Heart left ventricle (tissue), 16 donors: ENCODE data around the gene SNX22. TPM values are rescaled to one million over a fixed set of nuclear protein-coding genes. Genes with fewer than 3 reads are reported as not detected.

Experiments used
- ATAC-seq, 4 donors: fragments of 200-7000 bp; cut with Tn5 transposase; one replicate each; pipeline ENCODE4 v1.9.1; 2020 to 2022; ENCODE audit warnings: moderate library complexity in 4 of 4, mild to moderate bottlenecking in 3 of 4, moderate number of reproducible peaks in 1 of 4
- DNase-seq, 5 donors: peaks; one replicate each; pipeline ENCODE4 v3.0.0-alpha.2; 2020
- H3K27ac ChIP-seq, 12 donors: fragments of 200-600 bp; sonication (generic) in 4 of 12; one replicate each; pipeline versions ENCODE4 v1.5.0 to v1.8.0; 2016 to 2022; ENCODE audit warnings: mild to moderate bottlenecking in 2 of 12
- H3K27me3 ChIP-seq, 9 donors: fragments of 200-600 bp; sonication (generic) in 2 of 9; one replicate each; pipeline versions ENCODE4 v1.5.1 to v1.8.0; 2016 to 2022; ENCODE audit warnings: mild to moderate bottlenecking in 3 of 9
- H3K36me3 ChIP-seq, 9 donors: fragments of 200-600 bp; sonication (generic) in 2 of 9; one replicate each; pipeline versions ENCODE4 v1.5.0 to v1.8.0; 2018 to 2022; ENCODE audit warnings: mild to moderate bottlenecking in 2 of 9
- H3K4me1 ChIP-seq, 12 donors: fragments of 200-600 bp; sonication (generic) in 4 of 12; one replicate each; pipeline versions ENCODE4 v1.5.0 to v1.8.0; 2016 to 2022; ENCODE audit warnings: mild to moderate bottlenecking in 3 of 12
- H3K4me3 ChIP-seq, 12 donors: fragments of 200-600 bp; sonication (generic) in 4 of 12; one replicate each; pipeline versions ENCODE4 v1.5.0 to v1.8.0; 2017 to 2022; ENCODE audit warnings: mild to moderate bottlenecking in 9 of 12, moderate library complexity in 4 of 12
- H3K9me3 ChIP-seq, 12 donors: fragments of 200-600 bp; sonication (generic) in 4 of 12; one replicate each; pipeline versions ENCODE4 v1.5.0 to v1.8.0; 2016 to 2022; ENCODE audit warnings: mild to moderate bottlenecking in 1 of 12
- POLR2A ChIP-seq, 2 donors: fragments of 450-650 bp; IDR thresholded peaks; one replicate each; pipeline ENCODE4 v1.6.1; 2017; ENCODE audit warnings: antibody characterized with exemption in 2 of 2, mild to moderate bottlenecking in 2 of 2, moderate library complexity in 2 of 2
- WGBS, 4 donors: extraction: QIAGEN DNeasy Blood & Tissue Kit in 2 of 4; methylation state at CpG; one replicate each; pipeline versions ENCODE4 v1.1.5 to v1.1.7; 2013 to 2018; 5-methylcytosine and 5-hydroxymethylcytosine counted together
- intact Hi-C, 10 donors: fragments of 100-400 bp; cut with DNase I; formaldehyde crosslinking; loops; one replicate each; pipeline versions ENCODE4 v1.11.1 to v1.14.2; 2022
- polyA plus RNA-seq, 2 donors: library from polyadenylated mRNA; stranded (reverse); fragments of 200-250 nt; gene quantifications; one replicate each; pipeline ENCODE4 v1.2.3, GENCODE V29; 2013
- total RNA-seq, 9 donors: library from RNA; depleted of rRNA in 2 of 9; stranded (reverse); fragments of >200 nt in 2 of 9; fragmentation: NEBNext Ultra II Directional in 3 of 9; extraction: Animal tissue kit (Norgen Biotek cat#: 25700) in 3 of 9; gene quantifications; one replicate each; pipeline versions ENCODE4 v1.1.0 to v1.2.4, GENCODE V29; 2016 to 2023
- TF ChIP-seq, protein P1 (sequence below), 12 donors: fragments of 200-600 bp; sonication (generic) in 4 of 12; IDR thresholded peaks; one replicate each; pipeline versions ENCODE4 v1.5.0 to v1.8.0; 2018 to 2022; ENCODE audit warnings: antibody characterized with exemption in 12 of 12, mild to moderate bottlenecking in 5 of 12
- donor health status: ischemic (EF 13 %, LVEDD 7.1; RV severe dilation, severe dysfunction).
- donor health status: healthy with polysubstance abuse.
- donor health status: DM: no; HTN: yes; CAD: no.
- donor health status: DM: no; HTN: no; CAD: no.
- donor health status: ischemic (EF 25% LVEDD 6.9; RV normal size, moderate dysfunction).
- donor health status: ischemic (EF 25% LVEDD 5.7; RV mildly dilated, moderate dysfunction).
- donor health status: healthy.
- donor health status: DM: yes; HTN: yes; CAD: no.
- donor health status: ischemic (EF 35%, LVEDD 5.7; RV mildly dilated, moderate dysfunction).
- donor health status: nonischemic (EF 11% LVEDD 7.7; RV severe dilation, severe dysfunction).
- donor health status: DM: yes; HTN: yes; CAD: no.
- donor health status: PGD.
- donor health status: ischemic (EF 29% LVEDD 5.4; RV normal size, mild dysfunction).
- donor health status: nonischemic (EF 23%, LVEDD 6.1; RV moderate dilation, normal function).

Gene SNX22
- total and polyA plus RNA-seq, 11 donors: 0.71 to 6.7 (median 1.9) TPM

DNA sequence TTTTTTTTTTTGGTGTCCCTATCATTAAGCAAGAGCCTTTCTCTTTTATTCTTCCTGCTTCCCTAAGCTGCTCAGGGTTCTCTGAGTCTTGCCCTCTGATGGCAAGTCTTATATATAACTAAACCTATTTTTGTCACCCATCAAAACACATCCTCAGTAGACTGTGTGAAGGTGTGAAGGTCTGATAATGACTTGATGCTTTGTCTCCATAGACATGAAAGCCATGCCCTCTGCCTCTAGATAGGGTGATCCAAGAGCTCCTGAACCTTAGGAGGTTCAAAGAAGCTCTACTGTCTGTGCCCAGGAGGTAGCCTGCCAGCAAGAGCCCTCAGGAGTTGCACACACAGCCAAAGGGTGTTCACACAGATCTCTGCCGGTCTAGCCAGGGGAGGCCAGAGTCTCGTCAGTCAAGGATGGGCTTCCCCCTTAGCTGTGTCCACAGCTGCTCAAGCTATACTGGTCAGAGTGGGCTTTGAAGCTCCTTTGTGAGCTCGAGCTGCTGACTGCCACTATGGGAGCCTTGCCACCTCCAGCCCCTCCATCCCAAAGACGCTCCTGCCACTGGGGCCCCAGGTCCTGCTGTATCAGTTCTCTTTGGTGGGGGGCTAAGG is 13.1 kb upstream of the SNX22 start:
- intact Hi-C loops: no loop called here

DNA sequence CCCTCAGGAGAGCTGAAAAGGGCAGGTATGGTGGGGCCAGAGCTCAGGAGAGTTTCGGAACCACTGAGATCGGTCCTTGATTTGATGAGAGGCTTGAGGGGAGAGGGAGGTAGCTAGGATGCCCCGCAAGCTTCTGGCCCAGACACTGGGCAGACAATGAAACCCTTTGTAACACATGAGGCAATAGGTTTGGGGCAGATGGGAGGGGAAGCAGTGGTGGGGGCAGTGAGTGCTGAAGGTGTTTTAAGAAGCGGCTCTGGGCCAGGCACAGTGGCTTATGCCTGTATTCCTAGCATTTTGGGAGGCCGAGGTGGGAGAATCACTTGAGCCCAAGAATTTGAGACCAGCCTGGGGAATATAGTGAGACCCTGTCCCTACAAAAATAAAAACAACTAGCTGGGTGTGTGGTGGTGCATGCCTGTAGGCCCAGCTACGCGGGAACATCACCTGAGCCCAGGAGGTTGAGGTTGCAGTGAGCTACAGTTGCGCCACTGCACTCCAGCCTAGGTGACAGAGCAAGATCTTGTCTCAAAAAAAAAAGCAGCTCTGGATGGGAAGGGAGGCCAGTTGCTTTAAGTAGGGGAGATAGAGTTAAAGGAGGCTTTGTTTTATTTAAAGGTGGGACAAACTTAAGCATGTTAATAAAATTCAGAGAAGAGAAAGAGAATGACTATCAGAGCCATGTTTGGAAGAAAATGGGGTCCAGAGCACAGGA is 9.6 kb upstream of the SNX22 start:
- Histone ChIP-seq H3K4me3 (no peak overlapping the region), H3K36me3 (peaks cover 0 to 77% (median 65%) of the 10 kb centered on the region in 9 donors), H3K27me3 (no peaks in the 10 kb centered on the region), H3K4me1 (peaks cover 0 to 23% (median 6%) of the 10 kb centered on the region in 12 donors), H3K27ac (no peak overlapping the region), H3K9me3 (no peaks in the 10 kb centered on the region)
- DNase-seq (no peak), ATAC-seq (no peak)
- 95 to 97% (median 96%) methylated on average over 8 of the region's 8 CpGs for WGBS, 4 donors
- no peak for TF ChIP-seq POLR2A (IDR thresholded peaks at IDR 0.05)
- intact Hi-C loops: loop anchor here in 1 of 10 donors (10.0 kb wide), 1 partner anchor 47 kb away; the partner anchor contains the start of genes CIAO2A and SNX1

More for the DNA sequence above, 13.1 kb upstream of the SNX22 start:
- peaks cover 0 to 21% (median 6%) of the 10 kb centered on the region in 12 donors for H3K4me1 ChIP-seq
- no peaks in the 10 kb centered on the region for H3K27me3 ChIP-seq
- 88 to 94% (median 91%) methylated on average over 4 of the region's 4 CpGs for WGBS, 4 donors
- H3K9me3 ChIP-seq: no peaks in the 10 kb centered on the region
- peaks cover 3 to 93% (median 80%) of the 10 kb centered on the region in 9 donors for H3K36me3 ChIP-seq
- no peak for DNase-seq
- H3K4me3 ChIP-seq: no peak overlapping the region
- no peak for ATAC-seq
- no peak overlapping the region for H3K27ac ChIP-seq
- TF ChIP-seq, protein P1, sequence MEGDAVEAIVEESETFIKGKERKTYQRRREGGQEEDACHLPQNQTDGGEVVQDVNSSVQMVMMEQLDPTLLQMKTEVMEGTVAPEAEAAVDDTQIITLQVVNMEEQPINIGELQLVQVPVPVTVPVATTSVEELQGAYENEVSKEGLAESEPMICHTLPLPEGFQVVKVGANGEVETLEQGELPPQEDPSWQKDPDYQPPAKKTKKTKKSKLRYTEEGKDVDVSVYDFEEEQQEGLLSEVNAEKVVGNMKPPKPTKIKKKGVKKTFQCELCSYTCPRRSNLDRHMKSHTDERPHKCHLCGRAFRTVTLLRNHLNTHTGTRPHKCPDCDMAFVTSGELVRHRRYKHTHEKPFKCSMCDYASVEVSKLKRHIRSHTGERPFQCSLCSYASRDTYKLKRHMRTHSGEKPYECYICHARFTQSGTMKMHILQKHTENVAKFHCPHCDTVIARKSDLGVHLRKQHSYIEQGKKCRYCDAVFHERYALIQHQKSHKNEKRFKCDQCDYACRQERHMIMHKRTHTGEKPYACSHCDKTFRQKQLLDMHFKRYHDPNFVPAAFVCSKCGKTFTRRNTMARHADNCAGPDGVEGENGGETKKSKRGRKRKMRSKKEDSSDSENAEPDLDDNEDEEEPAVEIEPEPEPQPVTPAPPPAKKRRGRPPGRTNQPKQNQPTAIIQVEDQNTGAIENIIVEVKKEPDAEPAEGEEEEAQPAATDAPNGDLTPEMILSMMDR (IDR thresholded peaks at IDR 0.05): no peak
- no peak for TF ChIP-seq POLR2A (IDR thresholded peaks at IDR 0.05)

DNA sequence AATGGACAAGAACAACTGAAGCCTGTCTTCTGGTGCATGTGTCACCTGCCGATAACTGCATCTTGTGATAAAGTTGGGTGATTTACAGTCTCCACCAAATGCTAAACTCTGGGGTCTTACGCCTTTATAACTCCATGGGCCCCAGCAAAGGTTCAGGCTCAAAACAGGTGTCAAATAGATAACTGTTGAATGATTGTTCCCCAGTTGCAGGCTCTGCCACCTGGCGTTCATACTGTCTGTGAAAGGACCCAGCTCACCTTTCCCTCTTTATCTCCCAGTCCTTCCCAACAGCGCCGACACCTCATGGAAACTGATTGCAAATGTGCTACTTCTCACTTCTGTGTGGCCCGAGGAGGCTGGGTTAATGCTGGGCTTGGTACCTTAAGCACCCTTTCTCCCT is 8.3 kb upstream of the SNX22 start:
- ATAC-seq (no peak), DNase-seq (no peak)
- Histone ChIP-seq H3K9me3 (no peaks in the 10 kb centered on the region), H3K27me3 (no peaks in the 10 kb centered on the region), H3K4me3 (no peak overlapping the region), H3K27ac (no peak overlapping the region), H3K36me3 (peaks cover 0 to 64% (median 52%) of the 10 kb centered on the region in 9 donors), H3K4me1 (peaks cover 0 to 19% (median 7%) of the 10 kb centered on the region in 12 donors)
- intact Hi-C loops: loop anchor here in 1 of 10 donors (10.0 kb wide), 1 partner anchor 48 kb away; the partner anchor contains the start of genes CIAO2A and SNX1
- 81 to 89% (median 85%) methylated on average over 6 of the region's 6 CpGs for WGBS, 4 donors
- TF ChIP-seq, protein P1 (IDR thresholded peaks at IDR 0.05): no peak
- no peak for TF ChIP-seq POLR2A (IDR thresholded peaks at IDR 0.05)

DNA sequence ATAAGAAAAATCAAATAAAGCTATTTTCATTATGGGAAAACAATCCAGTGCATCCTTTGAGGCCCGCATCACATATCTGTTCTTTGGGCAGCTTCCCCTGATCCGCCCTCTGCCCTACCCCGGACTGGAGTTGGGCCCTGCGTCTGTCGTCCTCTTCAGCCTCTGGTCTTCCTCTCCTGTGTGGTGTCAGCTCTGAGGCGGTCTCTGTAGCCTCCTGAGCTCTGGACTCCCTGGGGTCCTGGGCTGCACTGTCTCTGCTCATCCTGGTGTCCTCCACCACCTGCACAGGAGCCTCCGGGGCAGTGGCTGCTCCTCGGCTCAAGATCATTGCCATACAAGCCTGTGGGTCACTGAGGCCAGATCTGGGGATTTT is 7.4 kb upstream of the SNX22 start:
- no peaks in the 10 kb centered on the region for H3K27me3 ChIP-seq
- TF ChIP-seq, protein P1 (IDR thresholded peaks at IDR 0.05): no peak
- TF ChIP-seq POLR2A (IDR thresholded peaks at IDR 0.05): no peak
- H3K4me3 ChIP-seq: no peak overlapping the region
- ATAC-seq (no peak), DNase-seq (no peak)
- peaks cover 0 to 57% (median 45%) of the 10 kb centered on the region in 9 donors for H3K36me3 ChIP-seq
- intact Hi-C loops: loop anchor here in 1 of 10 donors (10.0 kb wide), 1 partner anchor 49 kb away; the partner anchor contains the start of genes CIAO2A and SNX1
- peaks cover 0 to 19% (median 7%) of the 10 kb centered on the region in 12 donors for H3K4me1 ChIP-seq
- no peak overlapping the region for H3K27ac ChIP-seq
- 74 to 85% (median 84%) methylated on average over 7 to 8 of the region's 8 CpGs for WGBS, 4 donors
- H3K9me3 ChIP-seq: no peaks in the 10 kb centered on the region
